ENCODE results near the gene MIEN1. TPM values are rescaled to one million over a fixed set of nuclear protein-coding genes. Genes with fewer than 3 reads are reported as not detected.

The MIEN1 gene
- total RNA-seq, 2 donors from 2014 or later, result 27.1 to 30.3 TPM

GRCh38 chr17:39696731-39697130, 33.6 kb downstream of the MIEN1 start:
- H3K27ac ChIP-seq, result no peak overlapping the region
- no peak for ATAC-seq (ENCODE audit: insufficient number of reproducible peaks, low FRiP score, low read depth)
- no peaks in the 10 kb centered on the region for H3K36me3 ChIP-seq
- DNase-seq (ENCODE audit: low spot score), result no peak
- no peak for TF ChIP-seq CTCF (IDR thresholded peaks at IDR 0.05)
- H3K27me3 ChIP-seq (replicated peaks; ENCODE audit: insufficient read depth), result no peaks in the 10 kb centered on the region
- H3K9me3 ChIP-seq, result no peaks in the 10 kb centered on the region
- peaks cover 0 to 20% of the 10 kb centered on the region in 2 donors for H3K4me1 ChIP-seq (ENCODE audit: control insufficient read depth in 1 of 2, low read depth in 2 of 2)
- H3K4me3 ChIP-seq, result no peak overlapping the region

- Histone ChIP-seq H3K4me1 (ENCODE audit: control insufficient read depth in 1 of 2, low read depth in 2 of 2) (peaks cover 0 to 12% of the 10 kb centered on the region in 2 donors), H3K27me3 (replicated peaks; ENCODE audit: insufficient read depth) (no peaks in the 10 kb centered on the region), H3K9me3 (no peaks in the 10 kb centered on the region), H3K27ac (no peak overlapping the region), H3K4me3 (no peak overlapping the region), H3K36me3 (no peaks in the 10 kb centered on the region)
- no peak for DNase-seq (ENCODE audit: low spot score)
- TF ChIP-seq CTCF (IDR thresholded peaks at IDR 0.05), result no peak
- ATAC-seq (ENCODE audit: insufficient number of reproducible peaks, low FRiP score, low read depth), result no peak
Observed at GRCh38 chr17:39695089-39695474, 35.2 kb downstream of the MIEN1 start.

GRCh38 chr17:39694593-39694992, 35.7 kb downstream of the MIEN1 start:
- H3K4me3 ChIP-seq, result no peak overlapping the region
- TF ChIP-seq CTCF (IDR thresholded peaks at IDR 0.05), result no peak
- H3K27ac ChIP-seq, result no peak overlapping the region
- H3K9me3 ChIP-seq, result no peaks in the 10 kb centered on the region
- H3K4me1 ChIP-seq (ENCODE audit: control insufficient read depth in 1 of 2, low read depth in 2 of 2), result peaks cover 0 to 12% of the 10 kb centered on the region in 2 donors
- DNase-seq (ENCODE audit: low spot score) (no peak), ATAC-seq (ENCODE audit: insufficient number of reproducible peaks, low FRiP score, low read depth) (no peak)
- no peaks in the 10 kb centered on the region for H3K36me3 ChIP-seq
- no peaks in the 10 kb centered on the region for H3K27me3 ChIP-seq (replicated peaks; ENCODE audit: insufficient read depth)

- no peak overlapping the region for H3K27ac ChIP-seq
Observed at GRCh38 chr17:39688945-39689344, 41.4 kb downstream of the MIEN1 start.

GRCh38 chr17:39688475-39688835, 41.9 kb downstream of the MIEN1 start:
- Histone ChIP-seq H3K9me3 (no peaks in the 10 kb centered on the region), H3K4me1 (ENCODE audit: control insufficient read depth in 1 of 2, low read depth in 2 of 2) (peaks cover 2 to 15% of the 10 kb centered on the region in 2 donors), H3K36me3 (no peaks in the 10 kb centered on the region), H3K27me3 (replicated peaks; ENCODE audit: insufficient read depth) (no peaks in the 10 kb centered on the region), H3K4me3 (peak overlapping the region; percentile 72), H3K27ac (peak overlapping the region; percentile 84 to 91)
- no peak for DNase-seq (ENCODE audit: low spot score)
- ATAC-seq (ENCODE audit: insufficient number of reproducible peaks, low FRiP score, low read depth), result no peak
- TF ChIP-seq CTCF (IDR thresholded peaks at IDR 0.05), result no peak

More at GRCh38 chr17:39688945-39689344, 41.4 kb downstream of the MIEN1 start:
- Histone ChIP-seq H3K4me1 (ENCODE audit: control insufficient read depth in 1 of 2, low read depth in 2 of 2) (peaks cover 2 to 15% of the 10 kb centered on the region in 2 donors), H3K27me3 (replicated peaks; ENCODE audit: insufficient read depth) (no peaks in the 10 kb centered on the region), H3K4me3 (peak overlapping the region; percentile 72), H3K9me3 (no peaks in the 10 kb centered on the region), H3K36me3 (no peaks in the 10 kb centered on the region)
- no peak for TF ChIP-seq CTCF (IDR thresholded peaks at IDR 0.05)
- ATAC-seq (ENCODE audit: insufficient number of reproducible peaks, low FRiP score, low read depth), result no peak
- no peak for DNase-seq (ENCODE audit: low spot score)
